Neutrophil (primary cell): ENCODE measurements around the gene NTRK3.

ENCODE experiments used
- H3K27ac ChIP-seq: fragments of 200-600 bp; sonication (generic); 2 replicates; pipeline ENCODE4 v1.5.1; 2016; ENCODE audit warnings: mild to moderate bottlenecking, moderate library complexity
- H3K27me3 ChIP-seq: fragments of 200-600 bp; sonication (generic); 2 replicates; pipeline ENCODE4 v1.6.0; 2016; ENCODE audit warnings: mild to moderate bottlenecking
- H3K36me3 ChIP-seq: fragments of 200-600 bp; sonication (generic); 2 replicates; pipeline ENCODE4 v1.5.1; 2017
- H3K4me1 ChIP-seq, 2 experiments: fragments of 200-600 bp in 1 of 2; sonication (generic) in 1 of 2; 1 replicate in 1 of 2; 2 replicates in 1 of 2; pipeline versions ENCODE4 v1.5.1 to v1.6.1; 2013 to 2016; ENCODE audit warnings: low read depth in 1 of 2, low read length in 1 of 2, mild to moderate bottlenecking in 1 of 2, moderate library complexity in 1 of 2; ENCODE audit not compliant: control insufficient read depth in 1 of 2, insufficient read depth in 1 of 2
- H3K4me3 ChIP-seq, 2 experiments: fragments of 200-600 bp in 1 of 2; sonication (generic) in 1 of 2; 1 replicate in 1 of 2; 2 replicates in 1 of 2; pipeline ENCODE4 v1.5.1; 2013 to 2016; ENCODE audit warnings: low read depth in 1 of 2, low read length in 1 of 2, mild to moderate bottlenecking in 1 of 2, moderate library complexity in 1 of 2
- H3K9me3 ChIP-seq: fragments of 200-600 bp; sonication (generic); 2 replicates; pipeline ENCODE4 v1.5.1; 2016
- TF ChIP-seq, protein P1 (sequence below): fragments of 200-600 bp; sonication (generic); IDR thresholded peaks from 2 replicates; pipeline ENCODE4 v1.5.1; 2016; ENCODE audit warnings: antibody characterized with exemption

Gene NTRK3

DNA sequence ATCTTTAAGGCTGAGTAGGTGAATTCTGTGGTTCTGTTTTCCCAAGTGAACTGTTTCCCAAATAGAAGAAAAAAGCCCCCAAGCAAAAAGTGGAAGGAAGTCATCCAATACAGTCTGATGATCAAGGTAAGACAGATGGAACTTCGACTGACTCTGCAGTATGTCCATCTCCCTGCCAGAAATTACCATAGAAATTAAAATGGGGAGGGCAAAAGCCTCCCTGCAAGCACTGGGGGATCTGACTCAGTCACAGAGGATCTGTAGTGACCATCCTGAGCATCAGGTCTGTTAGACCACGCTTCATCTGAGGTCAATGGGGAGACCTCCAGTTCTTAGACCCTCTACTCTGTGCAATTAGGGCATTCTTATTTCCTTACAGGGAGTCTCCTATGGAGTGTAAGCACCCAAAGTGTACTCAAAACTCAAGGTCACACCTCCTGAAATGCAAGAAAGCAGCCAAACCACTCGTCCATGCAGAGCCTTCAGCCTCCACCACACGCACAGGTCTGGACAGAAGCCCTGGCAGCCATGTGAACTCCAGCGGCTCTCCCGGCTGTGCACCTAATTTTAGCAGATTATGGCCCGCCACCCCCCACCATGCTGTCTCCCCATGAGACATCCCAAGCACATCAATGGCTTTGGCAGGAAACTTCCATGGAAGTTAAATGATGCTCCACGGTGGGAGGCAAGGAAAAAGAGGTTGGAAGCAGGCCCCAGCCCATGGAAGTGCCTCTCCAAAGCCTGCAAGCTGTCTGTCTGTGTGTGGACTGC lies 348.7 kb downstream of the NTRK3 start:
- Histone ChIP-seq H3K27me3 (no peaks in the 10 kb centered on the region), H3K27ac (no peak overlapping the region), H3K4me1 (peaks cover 11 to 14% of the 10 kb centered on the region in 2 experiments), H3K36me3 (no peaks in the 10 kb centered on the region), H3K4me3 (no peak overlapping the region), H3K9me3 (no peaks in the 10 kb centered on the region)
- TF ChIP-seq, protein P1, sequence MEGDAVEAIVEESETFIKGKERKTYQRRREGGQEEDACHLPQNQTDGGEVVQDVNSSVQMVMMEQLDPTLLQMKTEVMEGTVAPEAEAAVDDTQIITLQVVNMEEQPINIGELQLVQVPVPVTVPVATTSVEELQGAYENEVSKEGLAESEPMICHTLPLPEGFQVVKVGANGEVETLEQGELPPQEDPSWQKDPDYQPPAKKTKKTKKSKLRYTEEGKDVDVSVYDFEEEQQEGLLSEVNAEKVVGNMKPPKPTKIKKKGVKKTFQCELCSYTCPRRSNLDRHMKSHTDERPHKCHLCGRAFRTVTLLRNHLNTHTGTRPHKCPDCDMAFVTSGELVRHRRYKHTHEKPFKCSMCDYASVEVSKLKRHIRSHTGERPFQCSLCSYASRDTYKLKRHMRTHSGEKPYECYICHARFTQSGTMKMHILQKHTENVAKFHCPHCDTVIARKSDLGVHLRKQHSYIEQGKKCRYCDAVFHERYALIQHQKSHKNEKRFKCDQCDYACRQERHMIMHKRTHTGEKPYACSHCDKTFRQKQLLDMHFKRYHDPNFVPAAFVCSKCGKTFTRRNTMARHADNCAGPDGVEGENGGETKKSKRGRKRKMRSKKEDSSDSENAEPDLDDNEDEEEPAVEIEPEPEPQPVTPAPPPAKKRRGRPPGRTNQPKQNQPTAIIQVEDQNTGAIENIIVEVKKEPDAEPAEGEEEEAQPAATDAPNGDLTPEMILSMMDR = no peak

DNA sequence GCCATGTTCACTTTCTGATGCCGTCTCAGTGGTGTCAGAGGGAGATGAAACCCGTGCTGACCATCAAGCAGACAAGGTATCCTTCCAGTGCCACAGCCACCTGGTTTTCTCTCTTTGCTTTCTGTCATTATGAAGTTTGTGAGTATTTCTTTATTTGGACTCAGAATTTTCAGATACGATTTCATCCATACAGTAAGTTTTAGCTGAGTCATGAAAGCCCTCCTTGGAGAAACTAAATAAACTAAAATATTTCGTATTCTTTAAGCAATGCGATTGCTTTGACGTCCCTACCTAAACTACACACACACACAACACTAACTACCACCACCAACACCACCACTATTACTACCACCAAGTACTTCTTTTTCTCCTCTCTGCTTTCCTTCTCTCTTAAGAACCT lies 350.1 kb downstream of the NTRK3 start:
- H3K4me3 ChIP-seq = no peak overlapping the region

DNA sequence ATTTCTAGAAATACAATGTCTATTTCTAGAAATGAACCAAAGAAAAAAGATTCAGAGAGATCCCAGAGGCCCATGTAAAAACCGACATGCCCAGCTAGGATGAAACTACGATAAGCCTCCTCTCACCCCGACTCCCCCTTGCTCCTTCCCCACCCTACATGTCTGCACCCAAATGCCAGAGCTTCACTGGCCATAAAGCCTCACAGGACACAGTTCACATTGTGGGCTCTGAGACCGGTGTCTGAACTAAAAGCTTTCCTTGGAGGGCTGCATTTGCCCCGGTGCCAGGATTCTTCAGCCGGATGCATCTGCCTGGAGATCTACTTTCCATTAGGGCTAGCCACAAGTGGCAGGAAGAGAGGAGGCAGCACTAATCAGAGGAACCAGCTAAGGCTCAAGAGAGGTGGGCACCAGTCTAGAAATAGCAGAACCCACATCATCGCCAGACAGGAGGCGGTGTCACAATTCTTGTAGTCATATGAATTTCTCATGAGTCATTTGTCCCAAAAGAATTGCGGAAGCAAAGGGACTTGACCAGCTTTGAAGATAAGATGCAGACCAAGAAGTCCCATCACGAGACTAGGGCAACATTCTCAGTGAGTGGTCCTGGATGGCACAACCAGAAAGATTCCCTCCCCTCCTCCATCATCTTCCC lies 353.6 kb downstream of the NTRK3 start:
- Histone ChIP-seq H3K9me3 (no peaks in the 10 kb centered on the region), H3K4me3 (no peak overlapping the region), H3K27ac (peak overlapping the region; percentile 75), H3K27me3 (no peaks in the 10 kb centered on the region), H3K36me3 (no peaks in the 10 kb centered on the region), H3K4me1 (peaks cover 13 to 18% of the 10 kb centered on the region in 2 experiments)
- TF ChIP-seq, protein P1 = no peak

More for the DNA sequence above, 350.1 kb downstream of the NTRK3 start:
- TF ChIP-seq, protein P1 = no peak
- no peaks in the 10 kb centered on the region for H3K27me3 ChIP-seq
- H3K9me3 ChIP-seq = no peaks in the 10 kb centered on the region
- no peaks in the 10 kb centered on the region for H3K36me3 ChIP-seq
- no peak overlapping the region for H3K27ac ChIP-seq
- peaks cover 13 to 18% of the 10 kb centered on the region in 2 experiments for H3K4me1 ChIP-seq

DNA sequence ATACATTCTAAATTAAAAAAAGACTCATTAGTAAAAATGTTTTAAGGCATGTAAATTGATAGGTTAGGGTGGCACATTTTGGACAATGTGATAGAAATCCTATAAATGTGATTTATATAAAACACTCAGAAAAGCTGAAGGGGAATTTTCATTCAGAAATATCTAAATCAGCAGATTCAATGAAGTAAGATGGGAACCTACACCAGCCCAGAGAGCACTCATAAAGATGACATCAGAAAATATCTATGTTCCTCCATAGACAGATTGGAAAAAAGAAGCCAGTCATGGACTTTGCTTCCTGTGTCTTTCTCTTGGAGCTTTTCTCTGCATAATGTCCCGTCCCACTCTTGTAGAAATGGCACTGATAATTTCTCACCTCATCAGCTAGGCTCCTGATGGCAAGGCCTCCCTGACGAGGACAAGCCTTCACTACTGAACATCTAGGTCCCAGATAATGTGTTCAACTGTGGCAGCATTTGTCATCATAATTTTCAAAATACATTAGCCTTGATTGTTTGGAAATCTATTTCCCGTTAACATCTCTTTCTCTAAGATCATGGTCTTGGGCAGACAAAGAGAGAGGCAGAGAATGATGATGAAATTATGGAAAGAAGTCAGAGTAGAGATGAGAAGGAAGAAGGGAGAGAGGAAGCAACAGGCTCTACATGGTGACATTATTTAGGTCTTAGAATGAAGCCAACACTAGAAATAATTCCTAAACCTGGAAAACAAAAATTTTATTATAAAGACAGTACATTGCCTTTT lies 354.4 kb downstream of the NTRK3 start:
- TF ChIP-seq, protein P1 = no peak
- H3K9me3 ChIP-seq = no peaks in the 10 kb centered on the region
- H3K27me3 ChIP-seq = no peaks in the 10 kb centered on the region
- peaks cover 13 to 18% of the 10 kb centered on the region in 2 experiments for H3K4me1 ChIP-seq
- no peak overlapping the region for H3K4me3 ChIP-seq
- H3K27ac ChIP-seq = peak overlapping the region; percentile 75
- H3K36me3 ChIP-seq = no peaks in the 10 kb centered on the region

DNA sequence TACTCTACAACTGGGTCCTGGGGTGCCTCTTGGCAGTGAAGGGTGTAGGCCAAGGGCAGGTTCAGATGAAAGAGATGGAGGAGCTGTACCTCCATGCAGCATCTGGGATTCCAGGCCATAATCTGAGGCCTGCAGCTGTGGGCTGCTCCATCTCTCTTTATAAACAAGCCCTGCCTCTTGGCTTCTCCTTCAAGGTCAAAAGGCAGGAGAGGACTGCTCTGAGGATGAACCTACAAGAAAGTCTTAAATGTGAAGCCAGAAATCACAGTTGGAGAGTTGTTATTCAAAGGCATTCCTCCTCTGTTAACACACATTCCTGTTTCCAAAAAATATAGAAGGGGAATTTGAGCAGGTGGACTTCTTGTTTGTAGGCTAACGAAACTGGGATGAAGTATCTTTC lies 355.5 kb downstream of the NTRK3 start:
- TF ChIP-seq, protein P1 = no peak
- Histone ChIP-seq H3K36me3 (no peaks in the 10 kb centered on the region), H3K9me3 (no peaks in the 10 kb centered on the region), H3K27ac (no peak overlapping the region), H3K27me3 (no peaks in the 10 kb centered on the region), H3K4me3 (no peak overlapping the region), H3K4me1 (peaks cover 13 to 18% of the 10 kb centered on the region in 2 experiments)
